GM12875 (cell line): ENCODE results near the gene NXN.

Experiments
- H3K4me3 ChIP-seq: one replicate; pipeline ENCODE4 v1.5.1; 2011; ENCODE audit warnings: low read depth, low read length, control low read depth
- TF ChIP-seq, protein P1 (sequence below): IDR thresholded peaks from 2 replicates; pipeline ENCODE4 v1.5.1; 2011; ENCODE audit warnings: low read depth, mild to moderate bottlenecking, control low read depth, inconsistent platforms, low read length, moderate library complexity, borderline replicate concordance; ENCODE audit not compliant: insufficient read depth

Gene NXN

DNA sequence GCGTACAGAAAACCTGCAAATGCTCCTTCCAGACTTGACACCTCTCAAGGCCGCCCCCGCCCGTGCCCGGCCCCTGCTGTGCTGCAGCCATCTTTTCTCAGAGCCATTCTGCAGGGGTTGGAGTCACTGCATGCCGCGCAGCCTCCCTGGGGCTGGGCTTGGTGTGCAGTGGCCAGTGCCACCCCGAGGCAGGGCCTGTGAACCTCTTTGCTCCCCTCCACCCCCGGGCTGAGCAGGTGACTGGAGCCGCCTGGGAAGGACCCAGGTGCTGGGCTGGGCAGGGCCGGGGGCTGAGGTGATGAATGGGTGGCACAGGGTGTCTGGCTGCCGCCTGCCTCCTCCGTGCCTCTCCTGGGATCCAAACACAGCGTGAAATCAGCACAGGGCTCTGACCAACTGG, 177.1 kb downstream of the NXN start:
- TF ChIP-seq, protein P1, sequence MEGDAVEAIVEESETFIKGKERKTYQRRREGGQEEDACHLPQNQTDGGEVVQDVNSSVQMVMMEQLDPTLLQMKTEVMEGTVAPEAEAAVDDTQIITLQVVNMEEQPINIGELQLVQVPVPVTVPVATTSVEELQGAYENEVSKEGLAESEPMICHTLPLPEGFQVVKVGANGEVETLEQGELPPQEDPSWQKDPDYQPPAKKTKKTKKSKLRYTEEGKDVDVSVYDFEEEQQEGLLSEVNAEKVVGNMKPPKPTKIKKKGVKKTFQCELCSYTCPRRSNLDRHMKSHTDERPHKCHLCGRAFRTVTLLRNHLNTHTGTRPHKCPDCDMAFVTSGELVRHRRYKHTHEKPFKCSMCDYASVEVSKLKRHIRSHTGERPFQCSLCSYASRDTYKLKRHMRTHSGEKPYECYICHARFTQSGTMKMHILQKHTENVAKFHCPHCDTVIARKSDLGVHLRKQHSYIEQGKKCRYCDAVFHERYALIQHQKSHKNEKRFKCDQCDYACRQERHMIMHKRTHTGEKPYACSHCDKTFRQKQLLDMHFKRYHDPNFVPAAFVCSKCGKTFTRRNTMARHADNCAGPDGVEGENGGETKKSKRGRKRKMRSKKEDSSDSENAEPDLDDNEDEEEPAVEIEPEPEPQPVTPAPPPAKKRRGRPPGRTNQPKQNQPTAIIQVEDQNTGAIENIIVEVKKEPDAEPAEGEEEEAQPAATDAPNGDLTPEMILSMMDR, result no peak
- H3K4me3 ChIP-seq, result no peak overlapping the region

DNA sequence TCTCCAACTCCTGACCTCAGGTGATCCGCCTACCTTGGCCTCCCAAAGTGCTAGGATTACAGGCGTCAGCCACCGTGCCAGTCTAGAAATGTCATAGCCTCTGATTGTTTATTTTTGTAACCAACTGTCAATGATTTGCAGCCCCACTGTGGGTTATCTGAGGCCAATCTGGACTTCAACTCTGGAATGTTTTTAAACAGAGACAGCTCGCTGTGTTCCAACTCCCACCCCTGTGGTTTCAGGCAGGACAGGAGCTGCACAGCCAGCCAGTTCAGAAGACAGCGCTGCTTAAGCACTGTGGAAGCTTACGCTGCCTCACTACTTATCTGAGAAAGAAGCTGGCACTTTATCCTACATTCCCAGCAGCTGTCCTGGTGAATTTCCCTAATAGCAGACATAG, 177.9 kb downstream of the NXN start:
- TF ChIP-seq, protein P1, result no peak
- H3K4me3 ChIP-seq, result no peak overlapping the region

DNA sequence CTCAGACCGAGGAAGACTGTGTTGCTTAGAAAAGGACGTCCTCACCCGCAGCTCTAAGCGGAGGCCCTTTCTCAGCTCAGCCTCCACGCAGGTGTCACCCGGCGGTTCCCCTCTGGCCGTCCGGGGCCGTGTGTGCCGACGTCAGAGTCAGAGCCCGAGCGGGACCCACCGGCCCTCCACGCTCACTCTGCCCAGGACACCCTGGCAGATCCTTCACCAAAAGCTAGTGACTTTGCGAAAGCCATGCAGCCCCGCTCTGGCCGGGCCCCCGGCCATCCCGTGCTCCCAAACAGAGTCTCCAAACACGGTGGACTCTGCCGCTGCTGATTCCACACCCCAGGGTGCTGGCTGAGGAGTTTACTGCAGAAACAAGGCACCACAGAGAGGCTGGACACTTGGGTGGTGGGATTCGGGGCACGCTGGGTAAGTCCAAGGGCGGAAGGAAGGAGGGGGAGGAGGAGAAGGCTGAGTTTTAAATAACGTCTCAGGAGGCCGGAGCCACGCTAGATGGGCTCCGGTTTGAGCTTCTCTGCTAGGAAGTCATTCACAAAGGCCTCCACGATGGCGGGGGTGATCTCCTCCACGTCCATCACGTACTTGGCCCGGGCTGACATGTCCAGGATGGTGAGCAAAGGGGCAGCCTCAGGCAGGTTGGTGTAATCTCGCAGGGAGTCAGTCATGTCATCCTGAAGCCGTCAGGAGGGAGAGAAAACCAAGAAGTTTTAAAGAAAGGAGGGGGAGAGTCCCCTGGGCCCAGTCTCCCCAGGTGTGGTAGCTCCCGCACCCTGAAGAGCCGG, 178.9 kb downstream of the NXN start:
- no peak overlapping the region for H3K4me3 ChIP-seq
- TF ChIP-seq, protein P1, result no peak

DNA sequence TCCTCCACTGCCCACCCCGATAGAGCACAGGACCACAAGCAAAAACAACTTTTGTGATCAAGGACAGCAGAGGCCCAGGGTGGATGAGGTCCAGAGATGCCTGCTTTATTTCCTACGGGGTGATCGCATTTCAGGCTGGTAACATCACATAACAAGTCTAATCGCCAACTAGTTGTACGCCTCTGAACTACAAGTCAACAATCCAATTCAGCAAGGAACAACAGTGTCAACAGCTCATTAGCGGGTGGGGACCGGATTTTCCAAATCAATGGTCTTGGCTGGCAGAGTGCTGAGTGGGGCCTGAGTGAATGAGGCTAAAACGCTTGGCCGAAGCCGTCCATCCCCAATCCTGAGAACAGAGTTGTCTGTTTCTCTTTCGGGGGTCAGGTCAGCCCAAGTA, 180.3 kb downstream of the NXN start:
- TF ChIP-seq, protein P1, result no peak
- no peak overlapping the region for H3K4me3 ChIP-seq

DNA sequence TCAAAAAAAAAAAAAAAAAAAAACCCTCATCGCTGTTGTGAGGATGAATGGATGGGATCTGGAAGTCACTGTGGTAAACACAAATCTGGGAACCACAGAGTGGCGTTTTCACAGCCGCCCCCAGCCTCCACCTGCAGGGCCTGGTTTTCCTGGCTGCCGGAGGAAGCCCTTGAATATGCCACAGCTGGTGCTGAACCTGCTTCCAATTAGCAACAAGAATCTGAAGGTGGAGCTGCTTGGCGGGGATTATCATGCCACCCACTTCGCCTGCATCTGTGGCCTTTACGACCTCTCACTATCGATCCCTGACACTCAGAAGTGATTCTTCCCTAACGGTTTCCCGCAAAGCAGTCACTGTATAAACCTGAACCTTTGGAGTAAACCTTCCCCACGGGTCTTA, 181.3 kb downstream of the NXN start:
- TF ChIP-seq, protein P1, result no peak
- H3K4me3 ChIP-seq, result no peak overlapping the region

DNA sequence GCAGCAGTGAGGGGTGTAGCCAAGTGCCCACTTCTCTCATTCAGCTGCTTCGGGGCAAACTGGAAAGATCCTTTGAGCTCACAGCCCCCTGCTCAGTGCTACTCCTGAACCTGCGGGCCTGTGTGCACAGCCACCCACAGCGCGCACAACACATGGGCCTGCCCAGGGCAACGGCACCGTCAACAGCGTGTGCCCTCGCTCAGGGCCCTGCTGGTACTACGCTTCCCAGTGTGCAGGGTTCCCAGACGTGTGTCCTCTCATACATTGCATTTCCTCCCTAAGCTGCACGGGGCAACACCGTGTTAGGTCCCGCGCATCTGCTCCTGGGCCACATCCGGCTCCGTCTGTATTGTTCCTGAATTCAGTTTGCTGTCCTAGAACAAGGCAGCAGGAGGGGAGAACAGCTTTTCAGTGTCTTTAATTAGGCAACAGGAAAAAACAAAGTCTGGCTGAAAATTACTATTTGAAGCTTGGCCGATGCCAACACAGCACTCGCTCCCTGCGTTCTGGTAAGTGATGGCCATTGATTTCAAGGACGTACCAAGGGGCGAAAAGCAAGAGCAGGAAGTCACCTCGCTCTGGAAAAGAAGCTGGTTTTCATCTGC, 182.2 kb downstream of the NXN start:
- TF ChIP-seq, protein P1, result no peak

DNA sequence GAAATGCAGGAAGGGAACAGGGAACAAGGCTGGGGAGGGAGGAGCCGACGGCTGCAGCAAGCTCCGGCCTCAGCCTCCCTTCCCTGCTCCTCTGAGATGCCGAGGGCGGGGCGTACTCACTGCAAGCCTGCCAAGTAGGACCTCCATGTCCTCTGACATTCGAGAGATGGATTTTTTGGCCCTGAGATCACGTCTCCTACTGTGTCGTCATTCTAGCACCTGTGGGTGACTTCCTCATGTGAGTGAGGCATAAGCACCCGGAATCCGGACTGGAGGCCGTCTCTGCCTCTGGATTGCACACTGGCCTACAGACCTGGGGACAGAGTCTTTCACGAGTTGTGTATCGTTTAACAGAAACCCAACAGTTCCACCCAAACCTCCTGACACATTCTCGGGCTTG, 183.0 kb downstream of the NXN start:
- no peak overlapping the region for H3K4me3 ChIP-seq
- TF ChIP-seq, protein P1, result no peak

More for the DNA sequence above, 182.2 kb downstream of the NXN start:
- H3K4me3 ChIP-seq, result no peak overlapping the region
